B cell (primary cell): ENCODE results near the gene PRR7. TPM values are rescaled to one million over a fixed set of nuclear protein-coding genes. Genes with fewer than 3 reads are reported as not detected.

Experiments
- ATAC-seq: fragments of 200-7000 bp; cut with Tn5 transposase; one replicate; pipeline ENCODE4 v1.10.0; 2021; ENCODE audit warnings: low read depth, mild to moderate bottlenecking, moderate number of reproducible peaks, moderate library complexity
- CTCF ChIA-PET: fragments of 350-600 bp; sonication (Branson Sonifier 250); formaldehyde crosslinking; loops from one replicate; lab custom pipeline; 2021; ENCODE audit warnings: antibody characterized with exemption, inconsistent platforms; lab: Charles Lee
- POLR2A ChIA-PET: fragments of 350-600 bp; sonication (Branson Sonifier 250); formaldehyde crosslinking; loops from one replicate; lab custom pipeline; 2021; ENCODE audit warnings: antibody characterized with exemption; lab: Charles Lee
- DNase-seq: peaks from one replicate; pipeline ENCODE4 v3.0.0; 2013
- H2AFZ ChIP-seq: 2 replicates; pipeline ENCODE4 v1.6.1; 2012; ENCODE audit warnings: mild to moderate bottlenecking, low read depth, low read length; ENCODE audit not compliant: insufficient read depth, poor library complexity, severe bottlenecking
- H3K27ac ChIP-seq, 2 donors: 1 replicate in 1 of 2; 2 replicates in 1 of 2; pipeline ENCODE4 v1.5.1; 2012 to 2013; ENCODE audit warnings: low read length in 2 of 2, mild to moderate bottlenecking in 2 of 2, moderate library complexity in 1 of 2
- H3K27me3 ChIP-seq, 4 experiments: fragments of 200-600 bp in 1 of 4; sonication (generic) in 1 of 4; replicated peaks in 1 of 4; 1 replicate in 2 of 4; 2 replicates in 2 of 4; pipeline versions ENCODE4 v1.6.1 to v1.7.0; 2013 to 2016; ENCODE audit warnings: low read length in 3 of 4, mild to moderate bottlenecking in 2 of 4, mixed read lengths in 1 of 4, moderate library complexity in 1 of 4; ENCODE audit not compliant: insufficient read depth in 4 of 4, control insufficient read depth in 3 of 4; ENCODE audit errors: control extremely low read depth in 1 of 4
- H3K36me3 ChIP-seq, 2 experiments: replicated peaks in 1 of 2; 1 replicate in 1 of 2; 2 replicates in 1 of 2; pipeline versions ENCODE4 v1.6.1 to v1.7.1; 2013; ENCODE audit warnings: low read length in 1 of 2; ENCODE audit not compliant: insufficient read depth in 2 of 2, control insufficient read depth in 1 of 2; ENCODE audit errors: control extremely low read depth in 1 of 2, extremely low read depth in 1 of 2
- H3K4me1 ChIP-seq, 2 donors: fragments of 200-600 bp in 1 of 2; sonication (generic) in 1 of 2; 1 replicate in 1 of 2; 2 replicates in 1 of 2; pipeline versions ENCODE4 v1.5.1 to v1.6.1; 2013 to 2017; ENCODE audit warnings: low read length in 2 of 2; ENCODE audit not compliant: control insufficient read depth in 2 of 2, insufficient read depth in 2 of 2
- H3K4me2 ChIP-seq: replicated peaks from 2 replicates; pipeline ENCODE3; 2012; ENCODE audit warnings: mild to moderate bottlenecking, low read depth, low read length; ENCODE audit not compliant: poor library complexity, severe bottlenecking
- H3K4me3 ChIP-seq, 5 experiments: fragments of 200-600 bp in 1 of 5; sonication (generic) in 1 of 5; 1 replicate in 3 of 5; 2 replicates in 2 of 5; pipeline versions ENCODE4 v1.5.1 to v1.7.0; 2011 to 2016; ENCODE audit warnings: low read length in 4 of 5, mild to moderate bottlenecking in 4 of 5, low read depth in 2 of 5, control low read depth in 1 of 5, moderate library complexity in 1 of 5; ENCODE audit not compliant: insufficient read depth in 1 of 5; ENCODE audit errors: control extremely low read depth in 1 of 5, extremely low read depth in 1 of 5
- H3K79me2 ChIP-seq: fragments of 200-600 bp; sonication (generic); one replicate; pipeline ENCODE4 v1.6.0; 2016; ENCODE audit warnings: low read length; ENCODE audit not compliant: control insufficient read depth, insufficient read depth
- H3K9ac ChIP-seq: fragments of 200-600 bp; sonication (generic); 2 replicates; pipeline ENCODE4 v1.6.1; 2017; ENCODE audit warnings: mild to moderate bottlenecking, low read length, moderate library complexity
- H3K9me3 ChIP-seq, 3 donors: one replicate each; pipeline versions ENCODE4 v1.6.1 to v1.7.1; 2013; ENCODE audit warnings: low read length in 2 of 3; ENCODE audit not compliant: control insufficient read depth in 2 of 3, insufficient read depth in 1 of 3; ENCODE audit errors: control extremely low read depth in 1 of 3
- H4K20me1 ChIP-seq: 2 replicates; pipeline ENCODE4 v1.6.0; 2012; ENCODE audit warnings: mild to moderate bottlenecking, low read length; ENCODE audit not compliant: insufficient read depth, control insufficient read depth, poor library complexity, severe bottlenecking
- H3K27ac Mint-ChIP-seq: one replicate; pipeline ENCODE4 v1.8.0; 2021; ENCODE audit warnings: mixed read lengths
- H3K27me3 Mint-ChIP-seq: one replicate; pipeline ENCODE4 v1.8.0; 2021; ENCODE audit warnings: mixed read lengths
- H3K4me1 Mint-ChIP-seq: one replicate; pipeline ENCODE4 v1.8.0; 2021; ENCODE audit warnings: mixed read lengths
- H3K4me3 Mint-ChIP-seq: one replicate; pipeline ENCODE4 v1.8.0; 2021; ENCODE audit warnings: mixed read lengths
- H3K9me3 Mint-ChIP-seq: one replicate; pipeline ENCODE4 v1.8.0; 2022; ENCODE audit warnings: mixed read lengths; ENCODE audit not compliant: insufficient read depth
- EZH2 ChIP-seq: IDR thresholded peaks from 2 replicates; pipeline ENCODE4 v1.6.1; 2012; ENCODE audit warnings: borderline replicate concordance, low read depth, mild to moderate bottlenecking, moderate library complexity, low read length; ENCODE audit not compliant: insufficient read depth, poor library complexity, severe bottlenecking
- WGBS: methylation state at CpG from one replicate; pipeline ENCODE4 v1.1.5; 2013; ENCODE audit warnings: missing lambda C conversion rate; ENCODE audit not compliant: insufficient coverage; 5-methylcytosine and 5-hydroxymethylcytosine counted together
- intact Hi-C: fragments of 100-400 bp; cut with micrococcal nuclease; formaldehyde crosslinking; loops from one replicate; pipeline ENCODE4 v1.10.0; 2022
- polyA plus RNA-seq: library from polyadenylated mRNA; depleted of rRNA; stranded (reverse); fragments of >200 nt; gene quantifications from 2 replicates; pipeline ENCODE4 v1.2.3, GENCODE V29; 2012
- total RNA-seq, 2 donors: library from RNA; stranded (reverse); fragments of 120-200 nt in 1 of 2; gene quantifications; 1 replicate in 1 of 2; 2 replicates in 1 of 2; pipeline versions ENCODE4 v1.2.3 to v1.2.4, GENCODE V29; 2013 to 2022
- TF ChIP-seq, protein P1 (sequence below): fragments of 200-600 bp; IDR thresholded peaks from one replicate; pipeline ENCODE4 v1.8.0; 2022; ENCODE audit warnings: antibody characterized with exemption, mild to moderate bottlenecking

Gene PRR7
- total and polyA plus RNA-seq, 2 donors (not counting 1 experiment from before 2014, with no cell fraction given), result 4.8 to 84.4 TPM

GRCh38 chr5:177459819-177460628 lies 13.4 kb downstream of the PRR7 start:
- DNase-seq (no peak), ATAC-seq (no peak)
- Mint-ChIP-seq H3K4me1 (peaks cover 8% of the 10 kb centered on the region), H3K9me3 (no peaks in the 10 kb centered on the region), H3K4me3 (no peak overlapping the region), H3K27me3 (no peaks in the 10 kb centered on the region), H3K27ac (no peak overlapping the region)
- no peaks in the 10 kb centered on the region for H3K79me2 ChIP-seq
- intact Hi-C loops, result no loop called here
- H3K27me3 ChIP-seq, result no peaks in the 10 kb centered on the region
- ChIA-PET POLR2A (no interaction called here), CTCF (interaction anchor here (0.9 to 1.9 kb wide), 3 partner anchors 56 to 70 kb away, joined by 4 to 7 read pairs (median 4); no protein-coding TSS in a partner anchor)
- peaks cover 3 to 13% of the 10 kb centered on the region in 2 donors for H3K4me1 ChIP-seq
- TF ChIP-seq, protein P1, sequence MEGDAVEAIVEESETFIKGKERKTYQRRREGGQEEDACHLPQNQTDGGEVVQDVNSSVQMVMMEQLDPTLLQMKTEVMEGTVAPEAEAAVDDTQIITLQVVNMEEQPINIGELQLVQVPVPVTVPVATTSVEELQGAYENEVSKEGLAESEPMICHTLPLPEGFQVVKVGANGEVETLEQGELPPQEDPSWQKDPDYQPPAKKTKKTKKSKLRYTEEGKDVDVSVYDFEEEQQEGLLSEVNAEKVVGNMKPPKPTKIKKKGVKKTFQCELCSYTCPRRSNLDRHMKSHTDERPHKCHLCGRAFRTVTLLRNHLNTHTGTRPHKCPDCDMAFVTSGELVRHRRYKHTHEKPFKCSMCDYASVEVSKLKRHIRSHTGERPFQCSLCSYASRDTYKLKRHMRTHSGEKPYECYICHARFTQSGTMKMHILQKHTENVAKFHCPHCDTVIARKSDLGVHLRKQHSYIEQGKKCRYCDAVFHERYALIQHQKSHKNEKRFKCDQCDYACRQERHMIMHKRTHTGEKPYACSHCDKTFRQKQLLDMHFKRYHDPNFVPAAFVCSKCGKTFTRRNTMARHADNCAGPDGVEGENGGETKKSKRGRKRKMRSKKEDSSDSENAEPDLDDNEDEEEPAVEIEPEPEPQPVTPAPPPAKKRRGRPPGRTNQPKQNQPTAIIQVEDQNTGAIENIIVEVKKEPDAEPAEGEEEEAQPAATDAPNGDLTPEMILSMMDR, result no peak
- no peak for TF ChIP-seq EZH2
- WGBS, result 96% methylated on average over 28 of the region's 28 CpGs
- no peak overlapping the region for H3K4me2 ChIP-seq
- no peaks in the 10 kb centered on the region for H3K36me3 ChIP-seq
- no peak overlapping the region for H3K27ac ChIP-seq
- H2AFZ ChIP-seq, result no peak overlapping the region
- H3K9me3 ChIP-seq, result peaks cover 0 to 4% (median 0%) of the 10 kb centered on the region in 3 donors
- H3K9ac ChIP-seq, result no peak overlapping the region
- no peak overlapping the region for H3K4me3 ChIP-seq
- H4K20me1 ChIP-seq, result peaks cover 13% of the 10 kb centered on the region
